NCI-H1048 (cell line): ENCODE data around the gene MYEOV.

ENCODE experiments used
- DNase-seq: peaks from one replicate; lab custom pipeline; 2025; lab: John Stamatoyannopoulos, UW

The MYEOV gene

DNA sequence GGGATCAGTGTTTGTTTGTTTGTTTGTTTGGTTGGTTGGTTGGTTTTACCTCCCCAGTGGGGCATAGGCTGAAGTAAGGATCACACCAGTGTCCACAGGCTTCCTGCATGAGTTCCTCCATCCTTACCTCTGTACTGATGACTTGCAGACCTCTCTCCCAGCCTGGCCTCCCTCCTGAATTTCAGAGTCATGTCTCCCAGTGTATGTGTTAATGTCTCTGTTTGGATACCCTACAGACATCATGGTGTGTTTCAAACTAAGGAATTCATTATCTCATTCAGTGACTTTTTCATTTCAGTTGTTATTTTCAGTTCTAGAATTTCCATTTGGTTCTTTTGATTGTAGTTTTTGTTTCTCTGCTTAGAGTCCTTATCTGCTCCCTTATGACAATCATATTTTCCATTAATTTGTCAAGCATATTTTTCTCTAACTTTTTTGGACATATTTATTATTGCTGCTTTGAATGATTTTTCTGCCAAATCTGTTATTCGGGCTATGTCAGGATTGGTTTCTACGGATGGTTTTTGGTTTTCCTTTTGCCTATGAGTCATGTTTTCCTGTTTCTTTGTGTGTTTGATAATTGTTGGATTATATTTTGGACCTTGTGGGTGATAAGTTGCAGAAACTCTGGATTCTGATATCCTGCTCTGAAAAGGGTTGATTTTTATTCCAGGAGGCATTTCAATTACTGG, 23.6 kb downstream of the MYEOV start:
- DNase-seq = no peak

DNA sequence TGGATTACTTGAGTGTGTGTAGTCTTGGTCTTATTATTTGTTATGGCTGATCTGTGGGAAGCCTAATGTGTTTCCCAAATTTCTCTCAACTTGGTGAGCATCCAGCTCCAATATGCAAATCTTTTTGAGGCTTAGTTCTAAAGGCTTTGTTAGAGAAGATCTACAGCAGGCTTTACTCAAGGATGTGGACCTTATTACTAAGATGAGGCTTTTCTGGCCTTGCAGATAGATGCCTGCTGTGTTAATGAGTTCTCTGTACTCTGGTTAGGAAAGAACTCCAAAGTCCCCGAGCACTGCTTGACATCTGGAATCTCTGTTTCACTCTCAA, 24.1 kb downstream of the MYEOV start:
- DNase-seq = no peak

GRCh38 chr11:69319255-69320106, 25.5 kb downstream of the MYEOV start:
- no peak for DNase-seq

DNA sequence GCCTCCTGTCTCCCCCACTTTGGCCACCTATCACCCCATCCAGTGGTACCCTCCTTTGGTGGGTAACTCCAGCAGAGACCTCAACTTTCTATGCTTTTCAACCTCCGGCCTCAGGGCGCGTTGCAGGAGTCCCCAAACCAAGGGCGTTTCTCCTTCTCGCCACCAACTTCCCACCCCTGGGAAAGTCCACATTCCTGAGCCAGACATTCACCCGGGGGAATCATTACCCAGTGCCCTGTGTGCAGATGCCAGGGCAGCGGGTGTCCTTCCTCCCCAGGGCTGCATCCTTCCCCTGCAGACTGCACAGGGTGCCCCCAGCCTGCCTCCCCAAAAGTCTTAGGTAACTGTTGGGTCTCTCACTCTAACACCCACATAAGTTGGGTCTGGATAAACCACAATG, 26.4 kb downstream of the MYEOV start:
- DNase-seq = no peak

DNA sequence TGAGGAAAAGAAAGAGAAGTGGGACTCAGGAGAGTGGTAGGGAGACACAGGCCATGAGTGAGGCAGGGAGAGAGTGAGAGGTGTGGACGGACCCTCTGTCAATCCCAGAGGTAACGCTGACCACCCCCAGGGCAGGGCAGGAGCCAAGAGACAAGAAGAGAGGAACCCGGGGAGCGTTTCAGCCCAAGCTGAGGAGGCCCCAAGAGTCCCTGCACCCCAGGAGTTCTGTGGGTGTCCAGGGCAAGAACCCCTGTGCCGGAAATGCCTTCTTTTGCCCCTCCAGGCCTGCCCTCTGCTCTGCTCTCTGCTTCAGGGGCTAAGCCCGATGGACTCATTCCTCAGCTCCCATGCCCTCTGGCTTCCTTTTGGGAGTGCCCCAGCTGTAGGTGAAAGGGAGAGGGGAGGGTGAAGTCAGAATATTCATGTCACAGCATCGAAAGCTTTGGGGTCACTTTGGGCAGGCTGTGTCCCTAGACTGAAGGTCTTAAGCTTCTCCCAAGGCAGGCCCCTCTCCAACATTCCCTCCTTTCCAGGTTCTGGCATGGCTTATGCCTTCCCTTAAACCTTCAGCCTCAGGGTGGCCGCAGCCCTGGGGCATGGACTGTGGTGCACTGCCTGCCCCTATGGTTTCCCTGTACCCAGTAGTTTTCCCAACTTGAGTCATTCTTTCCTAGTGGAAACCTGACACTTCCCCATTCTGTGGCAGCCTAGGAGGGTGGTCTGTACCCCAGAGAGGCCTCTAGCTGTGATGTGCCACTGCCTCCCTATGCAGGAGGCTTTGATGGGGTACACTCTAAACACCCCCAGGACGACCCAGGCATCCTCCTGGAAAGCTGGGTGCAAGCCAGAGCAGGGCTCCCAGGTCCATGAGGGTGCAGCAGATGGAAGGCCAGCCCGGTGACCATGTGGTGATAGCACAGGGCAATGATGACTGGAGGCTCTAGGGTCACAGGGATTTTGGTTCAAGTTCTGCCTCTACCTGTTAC, 27.1 kb downstream of the MYEOV start:
- no peak for DNase-seq

DNA sequence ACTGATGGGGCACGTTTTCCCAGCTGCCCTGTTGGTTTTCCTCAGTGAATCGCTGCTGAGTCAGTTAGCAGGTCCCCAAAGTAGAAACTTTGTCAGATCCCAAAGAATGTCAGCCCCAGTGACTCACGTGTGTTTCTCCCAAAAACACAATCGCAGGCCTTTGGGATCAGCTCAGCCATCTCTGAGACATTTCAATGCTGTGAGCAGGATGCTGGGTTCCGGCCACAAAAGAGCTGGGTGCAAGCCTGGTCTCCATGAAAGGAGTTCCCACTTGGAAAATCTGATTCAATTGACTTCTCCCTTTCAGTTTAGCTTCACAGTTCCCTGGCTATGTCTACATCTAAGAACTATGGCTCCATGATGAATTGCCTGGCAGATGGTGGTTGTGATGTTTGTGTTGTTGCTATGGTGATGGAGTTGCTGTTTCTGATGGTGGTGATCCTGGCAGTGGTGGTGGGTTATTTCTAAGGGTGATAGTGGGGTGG, 28.0 kb downstream of the MYEOV start:
- no peak for DNase-seq

DNA sequence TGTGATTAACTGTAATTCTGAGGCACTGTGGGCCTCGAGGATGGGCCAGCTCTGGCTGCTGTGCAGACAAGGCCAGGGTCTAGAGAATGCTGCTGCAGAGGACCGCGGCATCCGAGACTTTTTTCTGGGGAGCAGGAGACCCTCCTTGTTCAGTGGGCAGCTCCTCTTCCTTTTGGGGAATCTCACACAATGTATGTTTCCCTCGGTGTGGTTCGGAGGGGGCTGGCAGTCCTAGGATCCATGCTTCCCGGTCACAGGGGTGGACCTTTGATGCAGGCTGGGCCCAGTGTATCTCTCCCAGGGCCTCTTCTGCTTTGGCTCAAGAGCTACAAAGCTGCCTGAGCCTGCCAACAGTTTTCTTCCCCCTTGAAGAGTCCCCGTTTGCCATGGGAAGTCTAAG, 31.5 kb downstream of the MYEOV start:
- DNase-seq = no peak

- no peak for DNase-seq
Measured at GRCh38 chr11:69326622-69327219, 32.8 kb downstream of the MYEOV start.

DNA sequence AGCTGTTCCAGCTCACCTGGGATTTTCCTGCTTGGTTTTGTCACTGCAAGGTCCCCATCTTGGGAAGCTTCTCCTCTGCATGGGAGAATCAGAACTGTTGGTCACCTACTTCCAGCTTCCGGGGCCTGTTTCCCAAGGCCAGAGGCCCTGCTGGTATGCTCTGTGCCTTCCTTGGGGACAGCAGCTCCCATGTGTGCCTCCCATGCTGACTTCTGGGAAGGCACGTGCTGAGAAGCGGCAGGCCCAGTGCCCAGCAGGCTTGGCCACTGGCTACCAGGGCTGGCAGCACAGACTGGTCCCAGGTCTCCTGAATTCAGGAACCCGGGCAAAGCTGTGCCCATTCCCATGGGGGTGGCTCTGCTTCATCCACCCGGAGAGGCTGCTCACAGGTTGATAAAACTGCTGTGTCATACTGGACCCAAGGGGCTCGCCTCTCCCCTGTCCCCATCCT, 33.8 kb downstream of the MYEOV start:
- no peak for DNase-seq

DNA sequence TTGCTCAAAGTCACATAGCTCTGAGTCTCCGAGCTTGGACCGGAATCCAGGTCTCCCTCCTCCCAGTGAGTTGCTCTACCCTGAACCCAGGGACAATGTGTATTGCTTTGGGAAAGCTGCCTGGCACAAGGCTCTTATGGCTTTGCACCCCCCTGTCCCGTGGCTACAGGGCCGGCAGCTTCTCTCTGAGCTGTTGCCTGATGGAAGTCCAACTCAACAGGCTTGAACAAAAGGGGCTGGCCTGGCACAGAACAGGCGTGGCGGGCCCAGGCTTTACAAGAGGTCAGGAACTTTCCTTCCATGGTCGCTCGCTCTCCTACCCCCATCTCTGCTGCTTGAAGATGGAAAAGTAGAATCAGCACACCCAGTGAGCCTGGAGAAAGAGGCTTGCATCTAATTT, 34.3 kb downstream of the MYEOV start:
- no peak for DNase-seq

GRCh38 chr11:69329581-69329980, 35.6 kb downstream of the MYEOV start:
- DNase-seq = no peak

GRCh38 chr11:69330330-69330729, 36.4 kb downstream of the MYEOV start:
- no peak for DNase-seq

DNA sequence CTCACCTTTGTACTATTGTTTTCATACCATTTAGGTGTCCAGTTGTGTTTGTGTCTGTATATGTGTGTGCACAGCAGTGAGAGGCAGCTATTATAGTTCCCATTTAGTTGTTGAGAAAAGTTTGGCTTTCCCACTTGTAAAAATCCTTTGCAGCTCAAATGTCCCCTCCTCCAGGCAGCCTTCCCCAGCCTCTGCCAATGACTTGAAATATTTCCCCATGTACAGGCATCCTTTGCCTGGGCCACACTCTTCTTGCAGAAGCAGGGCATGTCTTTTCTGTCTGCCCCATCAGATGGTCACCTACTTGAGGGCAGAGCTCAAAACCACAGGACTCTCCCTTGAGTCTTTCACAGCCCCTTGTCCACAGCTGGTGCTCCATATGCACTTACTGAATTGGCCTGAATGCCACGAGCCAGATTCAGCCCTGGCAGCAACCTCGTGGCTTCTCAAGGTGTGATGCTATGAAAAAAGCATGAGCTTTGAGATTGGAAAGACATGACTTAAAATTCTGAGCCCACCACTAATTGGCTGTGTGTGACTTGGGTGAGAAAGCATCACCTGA, 39.3 kb downstream of the MYEOV start:
- no peak for DNase-seq

GRCh38 chr11:69333879-69334278, 39.9 kb downstream of the MYEOV start:
- DNase-seq = no peak

- no peak for DNase-seq
Measured at GRCh38 chr11:69335007-69335780, 41.2 kb downstream of the MYEOV start.

GRCh38 chr11:69335781-69336405, 41.9 kb downstream of the MYEOV start:
- DNase-seq = no peak

DNA sequence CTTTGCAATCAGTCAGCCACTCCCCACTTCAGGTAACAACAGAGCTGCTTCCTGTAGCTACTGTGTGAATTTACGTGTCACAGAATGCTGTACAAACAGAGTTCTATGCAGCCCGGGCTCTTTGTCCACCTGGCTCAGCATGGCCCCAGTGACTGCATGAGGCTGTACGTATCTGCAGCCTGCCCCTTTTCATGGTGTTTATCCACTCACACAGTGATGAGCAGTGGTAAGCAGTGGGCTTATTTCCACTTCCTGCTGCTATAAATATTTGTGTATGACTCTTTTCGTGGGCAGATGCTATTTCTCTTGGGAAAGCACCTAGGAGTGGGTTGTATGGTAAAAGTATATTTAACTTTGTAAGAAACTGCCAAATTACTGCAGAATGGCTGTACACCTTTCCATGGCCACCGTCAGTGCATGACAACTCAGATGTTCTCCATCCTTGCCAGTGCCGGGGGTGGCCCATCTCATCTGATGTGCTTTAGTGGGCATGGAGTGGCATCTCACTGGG, 43.3 kb downstream of the MYEOV start:
- DNase-seq = no peak

DNA sequence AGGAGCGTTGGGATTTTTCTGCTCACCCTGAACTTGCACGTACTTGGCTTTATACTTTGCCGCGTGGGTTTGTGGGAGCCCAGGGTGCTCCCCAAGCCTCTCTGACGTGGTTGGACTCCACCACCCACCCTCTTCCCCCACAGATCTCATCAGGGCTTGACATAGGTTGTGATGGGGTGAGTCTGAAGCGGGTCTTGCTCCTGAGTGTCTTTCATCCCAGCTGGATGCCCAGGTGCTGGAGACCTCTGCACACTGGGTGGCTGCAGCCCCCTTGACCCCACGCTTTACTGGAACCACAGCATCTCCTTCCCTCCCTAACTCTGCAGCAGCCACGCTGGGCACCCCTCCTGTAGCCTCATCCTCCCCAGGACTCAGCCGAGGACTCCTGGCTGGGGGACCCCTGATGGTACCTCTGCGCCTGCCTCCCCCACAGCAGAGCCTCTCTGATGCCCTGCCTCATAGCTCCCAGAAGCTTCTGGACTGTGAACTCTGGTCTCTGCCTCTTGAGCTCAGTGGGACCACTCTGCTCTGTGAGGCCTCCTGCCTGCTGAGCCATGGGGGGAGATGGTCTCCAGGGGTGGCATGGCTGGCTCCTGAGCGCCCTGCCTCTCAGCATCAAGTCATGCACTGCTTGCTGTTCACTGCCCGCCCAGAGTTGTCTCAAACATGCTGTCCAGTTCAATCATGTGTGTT, 45.2 kb downstream of the MYEOV start:
- DNase-seq = no peak

DNA sequence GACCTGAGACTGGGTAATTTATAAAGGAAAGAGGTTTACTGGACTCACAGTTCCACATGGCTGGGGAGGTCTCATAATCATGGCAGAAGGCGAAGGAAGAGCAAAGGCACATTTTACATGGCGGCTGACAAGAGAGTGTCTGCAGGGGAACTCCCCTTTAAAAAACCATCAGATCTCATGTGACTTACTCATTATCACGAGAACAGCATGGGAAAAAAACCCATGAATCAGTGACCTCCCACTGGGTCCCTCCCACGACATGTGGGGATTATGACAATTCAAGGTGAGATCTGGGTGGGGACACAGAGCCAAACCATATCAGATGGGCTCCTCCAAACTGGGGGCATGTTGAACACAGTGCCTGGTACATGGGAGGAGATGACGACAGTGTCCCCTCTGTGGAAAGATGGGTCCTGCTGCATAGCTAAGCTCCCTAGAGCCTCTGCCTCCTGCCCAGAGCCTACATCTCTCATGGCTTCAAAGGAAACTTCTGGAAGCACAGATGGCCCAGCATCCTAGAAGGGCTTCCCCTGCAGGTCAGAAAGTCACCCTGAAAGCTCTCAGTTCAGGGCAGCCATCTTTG, 46.1 kb downstream of the MYEOV start:
- no peak for DNase-seq
